GM18861 (cell line): ENCODE results near the gene ATG7.
"Not testable (repeated sequence)": the region's sequence is repeated elsewhere in the genome, so short reads cannot be mapped to it uniquely, and the experiment has no call there.

Source experiments
- ATAC-seq: cut with Tn5 transposase; IDR thresholded peaks from one replicate; pipeline ENCODE4 v1.9.1; 2021; ENCODE audit not compliant: unreplicated experiment

The ATG7 gene

GRCh38 chr3:11459186-11459824 is 187.1 kb downstream of the ATG7 start:
- ATAC-seq = no peak

- ATAC-seq = no peak
These were observed 189.0 kb downstream of the ATG7 start for GRCh38 chr3:11461226-11461625.

GRCh38 chr3:11462673-11463072 is 190.5 kb downstream of the ATG7 start:
- ATAC-seq = not testable (repeated sequence)

- ATAC-seq = no peak
These were observed 191.4 kb downstream of the ATG7 start for GRCh38 chr3:11463591-11463990.

- ATAC-seq = no peak
These were observed 192.2 kb downstream of the ATG7 start for GRCh38 chr3:11464356-11464755.

GRCh38 chr3:11465744-11466616 is 193.8 kb downstream of the ATG7 start:
- no peak for ATAC-seq

GRCh38 chr3:11467875-11468274 is 195.7 kb downstream of the ATG7 start:
- ATAC-seq = no peak

- no peak for ATAC-seq
These were observed 198.0 kb downstream of the ATG7 start for GRCh38 chr3:11470031-11470853.

- ATAC-seq = no peak
These were observed 203.1 kb downstream of the ATG7 start for GRCh38 chr3:11475324-11475723.

- no peak for ATAC-seq
These were observed 204.5 kb downstream of the ATG7 start for GRCh38 chr3:11476735-11477144.

GRCh38 chr3:11477407-11477911 is 205.3 kb downstream of the ATG7 start:
- no peak for ATAC-seq

GRCh38 chr3:11478167-11478566 is 206.0 kb downstream of the ATG7 start:
- ATAC-seq = no peak

GRCh38 chr3:11479221-11479620 is 207.0 kb downstream of the ATG7 start:
- no peak for ATAC-seq

- ATAC-seq = no peak
These were observed 208.6 kb downstream of the ATG7 start for GRCh38 chr3:11480663-11481298.

- no peak for ATAC-seq
These were observed 209.4 kb downstream of the ATG7 start for GRCh38 chr3:11481556-11481955.

- ATAC-seq = no peak
These were observed 209.8 kb downstream of the ATG7 start for GRCh38 chr3:11482021-11482420.

GRCh38 chr3:11488356-11488755 is 216.2 kb downstream of the ATG7 start:
- not testable (repeated sequence) for ATAC-seq

- no peak for ATAC-seq
These were observed 222.1 kb downstream of the ATG7 start for GRCh38 chr3:11494131-11494916.

- ATAC-seq = no peak
These were observed 223.9 kb downstream of the ATG7 start for GRCh38 chr3:11495948-11496557.

- ATAC-seq = no peak
These were observed 226.0 kb downstream of the ATG7 start for GRCh38 chr3:11498177-11498576.
